ENCODE data around the gene LARP4.
"Not testable (repeated sequence)": the region's sequence is repeated elsewhere in the genome, so short reads cannot be mapped to it uniquely, and the experiment has no call there.

LARP4 gene

GRCh38 chr12:50425589-50426258 is 25.0 kb downstream of the LARP4 start:
- no peak for TF ChIP-seq CTCF (IDR thresholded peaks at IDR 0.05; ENCODE audit: low read depth, low read length)
- TF ChIP-seq POLR2A (IDR thresholded peaks at IDR 0.05; ENCODE audit: extremely low read depth, insufficient read length): no peak
- TF ChIP-seq, protein P1, sequence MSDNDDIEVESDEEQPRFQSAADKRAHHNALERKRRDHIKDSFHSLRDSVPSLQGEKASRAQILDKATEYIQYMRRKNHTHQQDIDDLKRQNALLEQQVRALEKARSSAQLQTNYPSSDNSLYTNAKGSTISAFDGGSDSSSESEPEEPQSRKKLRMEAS (IDR thresholded peaks at IDR 0.05; ENCODE audit: low read depth, low read length): no peak
- no peak for DNase-seq (ENCODE audit: low read depth)
- no peak overlapping the region for H3K4me3 ChIP-seq (ENCODE audit: low read depth, low read length)

DNA sequence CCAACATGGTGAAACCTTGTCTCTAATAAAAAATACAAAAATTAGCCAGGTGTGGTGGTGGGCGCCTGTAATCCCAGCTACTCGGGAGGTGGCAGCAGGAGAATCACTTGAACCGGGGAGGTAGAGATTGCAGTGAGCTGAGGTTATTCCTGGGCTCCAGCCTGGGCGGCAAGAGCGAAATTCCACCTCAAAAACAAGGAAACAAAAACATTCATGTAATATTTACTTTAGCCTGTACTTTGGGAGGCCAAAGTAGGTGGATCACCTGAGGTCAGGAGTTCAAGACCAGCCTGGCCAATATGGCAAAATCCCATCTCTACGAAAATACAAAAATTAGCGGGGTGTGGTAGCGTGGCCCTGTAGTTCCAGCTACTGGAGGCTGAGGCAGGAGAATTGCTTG is 31.0 kb downstream of the LARP4 start:
- H3K4me3 ChIP-seq (ENCODE audit: low read depth, low read length); DNase-seq (ENCODE audit: low read depth): not testable (repeated sequence)

GRCh38 chr12:50440288-50440687 is 39.6 kb downstream of the LARP4 start:
- DNase-seq (ENCODE audit: low read depth): no peak
- TF ChIP-seq POLR2A (IDR thresholded peaks at IDR 0.05; ENCODE audit: extremely low read depth, insufficient read length) (no peak), CTCF (IDR thresholded peaks at IDR 0.05; ENCODE audit: low read depth, low read length) (no peak), MYC (IDR thresholded peaks at IDR 0.05; ENCODE audit: low read depth, low read length) (no peak)
- TF ChIP-seq, protein P1 (IDR thresholded peaks at IDR 0.05; ENCODE audit: low read depth, low read length): no peak
- H3K4me3 ChIP-seq (ENCODE audit: low read depth, low read length): no peak overlapping the region

GRCh38 chr12:50441763-50442162 is 41.1 kb downstream of the LARP4 start:
- DNase-seq (ENCODE audit: low read depth): no peak
- TF ChIP-seq MYC (IDR thresholded peaks at IDR 0.05; ENCODE audit: low read depth, low read length) (no peak), CTCF (IDR thresholded peaks at IDR 0.05; ENCODE audit: low read depth, low read length) (no peak), POLR2A (IDR thresholded peaks at IDR 0.05; ENCODE audit: extremely low read depth, insufficient read length) (no peak)
- TF ChIP-seq, protein P1 (IDR thresholded peaks at IDR 0.05; ENCODE audit: low read depth, low read length): no peak
- H3K4me3 ChIP-seq (ENCODE audit: low read depth, low read length): no peak overlapping the region

- H3K4me3 ChIP-seq (ENCODE audit: low read depth, low read length): no peak overlapping the region
- DNase-seq (ENCODE audit: low read depth): no peak
- TF ChIP-seq POLR2A (IDR thresholded peaks at IDR 0.05; ENCODE audit: extremely low read depth, insufficient read length) (no peak), MYC (IDR thresholded peaks at IDR 0.05; ENCODE audit: low read depth, low read length) (no peak), CTCF (IDR thresholded peaks at IDR 0.05; ENCODE audit: low read depth, low read length) (no peak)
- TF ChIP-seq, protein P1 (IDR thresholded peaks at IDR 0.05; ENCODE audit: low read depth, low read length): no peak
These were observed 41.7 kb downstream of the LARP4 start for GRCh38 chr12:50442178-50442908.

DNA sequence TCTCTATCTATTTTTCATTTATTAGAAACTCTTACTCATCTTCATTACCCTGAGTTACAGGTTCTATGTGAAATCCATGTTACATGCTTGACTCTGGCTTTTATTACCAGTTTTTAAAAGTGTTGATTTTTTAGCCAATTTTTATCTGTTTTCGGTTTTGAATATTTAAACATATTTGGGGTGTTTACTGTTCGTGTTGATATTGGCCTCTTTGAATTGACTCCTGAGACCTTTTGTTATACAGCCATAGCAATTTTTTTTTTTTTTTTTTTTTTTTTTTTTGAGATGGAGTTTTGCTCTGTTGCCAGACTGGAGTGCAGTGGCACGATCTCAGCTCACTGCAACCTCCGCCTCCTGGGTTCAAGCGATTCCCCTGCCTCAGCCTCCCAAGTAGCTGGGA is 49.0 kb downstream of the LARP4 start:
- H3K4me3 ChIP-seq (ENCODE audit: low read depth, low read length); DNase-seq (ENCODE audit: low read depth): not testable (repeated sequence)

- TF ChIP-seq CTCF (IDR thresholded peaks at IDR 0.05; ENCODE audit: low read depth, low read length) (no peak), MYC (IDR thresholded peaks at IDR 0.05; ENCODE audit: low read depth, low read length) (no peak), POLR2A (IDR thresholded peaks at IDR 0.05; ENCODE audit: extremely low read depth, insufficient read length) (no peak)
- TF ChIP-seq, protein P1 (IDR thresholded peaks at IDR 0.05; ENCODE audit: low read depth, low read length): no peak
- DNase-seq (ENCODE audit: low read depth): no peak
- H3K4me3 ChIP-seq (ENCODE audit: low read depth, low read length): no peak overlapping the region
These were observed 52.1 kb downstream of the LARP4 start for GRCh38 chr12:50452795-50453194.

All from NB4 (cell line).